Gastrocnemius medialis (tissue), 4 donors: Measurements from ENCODE around the gene COLEC12.

Experiments used
- POLR2A ChIP-seq, 2 donors: fragments of 450-650 bp; IDR thresholded peaks; one replicate each; pipeline ENCODE4 v1.6.1; 2017; ENCODE audit warnings: antibody characterized with exemption in 2 of 2, mild to moderate bottlenecking in 2 of 2, moderate library complexity in 2 of 2
- TF ChIP-seq, protein P1 (sequence below), 5 experiments: fragments of 450-650 bp in 3 of 5; fragments of 200-600 bp in 2 of 5; sonication (generic) in 2 of 5; IDR thresholded peaks in 4 of 5; conservative IDR thresholded peaks in 1 of 5; 1 replicate in 4 of 5; 2 replicates in 1 of 5; pipeline ENCODE4 v1.5.1; 2016 to 2019; ENCODE audit warnings: antibody characterized with exemption in 5 of 5, mild to moderate bottlenecking in 3 of 5, moderate library complexity in 3 of 5

GRCh38 chr18:303011-303410 is 197.5 kb downstream of the COLEC12 start:
- TF ChIP-seq POLR2A (IDR thresholded peaks at IDR 0.05) = no peak
- TF ChIP-seq, protein P1, sequence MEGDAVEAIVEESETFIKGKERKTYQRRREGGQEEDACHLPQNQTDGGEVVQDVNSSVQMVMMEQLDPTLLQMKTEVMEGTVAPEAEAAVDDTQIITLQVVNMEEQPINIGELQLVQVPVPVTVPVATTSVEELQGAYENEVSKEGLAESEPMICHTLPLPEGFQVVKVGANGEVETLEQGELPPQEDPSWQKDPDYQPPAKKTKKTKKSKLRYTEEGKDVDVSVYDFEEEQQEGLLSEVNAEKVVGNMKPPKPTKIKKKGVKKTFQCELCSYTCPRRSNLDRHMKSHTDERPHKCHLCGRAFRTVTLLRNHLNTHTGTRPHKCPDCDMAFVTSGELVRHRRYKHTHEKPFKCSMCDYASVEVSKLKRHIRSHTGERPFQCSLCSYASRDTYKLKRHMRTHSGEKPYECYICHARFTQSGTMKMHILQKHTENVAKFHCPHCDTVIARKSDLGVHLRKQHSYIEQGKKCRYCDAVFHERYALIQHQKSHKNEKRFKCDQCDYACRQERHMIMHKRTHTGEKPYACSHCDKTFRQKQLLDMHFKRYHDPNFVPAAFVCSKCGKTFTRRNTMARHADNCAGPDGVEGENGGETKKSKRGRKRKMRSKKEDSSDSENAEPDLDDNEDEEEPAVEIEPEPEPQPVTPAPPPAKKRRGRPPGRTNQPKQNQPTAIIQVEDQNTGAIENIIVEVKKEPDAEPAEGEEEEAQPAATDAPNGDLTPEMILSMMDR (IDR thresholded peaks at IDR 0.05 in 4 of 5, conservative IDR thresholded peaks at IDR 0.05 in 1 of 5) = no peak
